ENCODE data around the gene PSMG3. TPM values are rescaled to one million over a fixed set of nuclear protein-coding genes. Genes with fewer than 3 reads are reported as not detected.

Gene PSMG3
- total and polyA plus RNA-seq, 2 experiments from 2014 or later: 28.3 to 84.8 TPM

GRCh38 chr7:1533255-1533546 lies 36.6 kb downstream of the PSMG3 start (continued):
- TF ChIP-seq, protein P1, sequence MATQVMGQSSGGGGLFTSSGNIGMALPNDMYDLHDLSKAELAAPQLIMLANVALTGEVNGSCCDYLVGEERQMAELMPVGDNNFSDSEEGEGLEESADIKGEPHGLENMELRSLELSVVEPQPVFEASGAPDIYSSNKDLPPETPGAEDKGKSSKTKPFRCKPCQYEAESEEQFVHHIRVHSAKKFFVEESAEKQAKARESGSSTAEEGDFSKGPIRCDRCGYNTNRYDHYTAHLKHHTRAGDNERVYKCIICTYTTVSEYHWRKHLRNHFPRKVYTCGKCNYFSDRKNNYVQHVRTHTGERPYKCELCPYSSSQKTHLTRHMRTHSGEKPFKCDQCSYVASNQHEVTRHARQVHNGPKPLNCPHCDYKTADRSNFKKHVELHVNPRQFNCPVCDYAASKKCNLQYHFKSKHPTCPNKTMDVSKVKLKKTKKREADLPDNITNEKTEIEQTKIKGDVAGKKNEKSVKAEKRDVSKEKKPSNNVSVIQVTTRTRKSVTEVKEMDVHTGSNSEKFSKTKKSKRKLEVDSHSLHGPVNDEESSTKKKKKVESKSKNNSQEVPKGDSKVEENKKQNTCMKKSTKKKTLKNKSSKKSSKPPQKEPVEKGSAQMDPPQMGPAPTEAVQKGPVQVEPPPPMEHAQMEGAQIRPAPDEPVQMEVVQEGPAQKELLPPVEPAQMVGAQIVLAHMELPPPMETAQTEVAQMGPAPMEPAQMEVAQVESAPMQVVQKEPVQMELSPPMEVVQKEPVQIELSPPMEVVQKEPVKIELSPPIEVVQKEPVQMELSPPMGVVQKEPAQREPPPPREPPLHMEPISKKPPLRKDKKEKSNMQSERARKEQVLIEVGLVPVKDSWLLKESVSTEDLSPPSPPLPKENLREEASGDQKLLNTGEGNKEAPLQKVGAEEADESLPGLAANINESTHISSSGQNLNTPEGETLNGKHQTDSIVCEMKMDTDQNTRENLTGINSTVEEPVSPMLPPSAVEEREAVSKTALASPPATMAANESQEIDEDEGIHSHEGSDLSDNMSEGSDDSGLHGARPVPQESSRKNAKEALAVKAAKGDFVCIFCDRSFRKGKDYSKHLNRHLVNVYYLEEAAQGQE (IDR thresholded peaks at IDR 0.05; ENCODE audit: unreplicated experiment): no peak
- no peak for TF ChIP-seq ZNF331 (CRISPR knock-in tag; IDR thresholded peaks at IDR 0.05; ENCODE audit: low read depth)
- TF ChIP-seq NANOG (IDR thresholded peaks at IDR 0.05; ENCODE audit: borderline replicate concordance): no peak
- no peak for TF ChIP-seq EZH2phosphoT487 (IDR thresholded peaks at IDR 0.05; ENCODE audit: unreplicated experiment)
- no peak for TF ChIP-seq CREB1 (CRISPR knock-in tag; IDR thresholded peaks at IDR 0.05; ENCODE audit: low read depth)
- no peak for TF ChIP-seq POLR2AphosphoS5 (IDR thresholded peaks at IDR 0.05; ENCODE audit: low read depth)

DNA sequence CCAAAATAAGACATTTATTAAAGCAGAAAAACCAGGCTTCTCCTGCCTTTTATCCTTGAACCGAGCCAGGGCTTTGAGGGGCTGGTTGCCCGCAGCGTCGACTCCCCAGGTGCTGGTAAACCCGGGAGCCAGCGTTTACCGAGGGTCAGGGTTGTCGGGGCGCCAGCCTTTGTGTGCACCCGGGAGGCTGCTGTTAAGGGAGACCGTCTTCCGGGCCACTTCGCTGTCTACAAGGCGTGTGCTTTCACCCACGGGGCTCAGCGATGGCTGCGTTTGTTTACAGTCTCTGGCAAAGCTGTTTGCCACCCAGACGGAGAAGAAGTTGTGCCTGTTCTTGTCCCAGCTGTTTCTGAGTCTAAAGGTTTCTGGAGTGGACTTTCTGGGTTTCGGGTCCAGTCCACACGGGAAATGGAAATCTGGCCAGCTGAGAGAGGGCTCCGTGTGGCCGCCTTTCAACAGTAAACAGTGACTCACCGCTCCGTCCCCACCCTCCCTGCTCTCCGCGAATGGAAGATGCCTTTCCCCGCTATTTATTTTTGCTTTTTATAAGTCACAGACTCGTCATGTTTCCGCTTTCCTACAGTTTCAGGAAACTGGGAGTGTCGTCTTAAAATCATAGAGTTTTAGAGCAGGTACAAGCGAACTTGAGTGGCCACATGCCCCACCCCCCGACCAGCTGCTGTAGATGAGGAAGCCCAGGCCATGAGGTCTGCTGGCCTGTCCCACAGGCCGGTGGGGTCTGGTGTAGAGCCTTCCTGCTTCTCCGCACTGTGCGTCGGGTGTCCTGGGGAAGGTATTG lies 37.2 kb downstream of the PSMG3 start:
- Histone ChIP-seq H3K4me3 (peak overlapping the region; percentile 55; the same call in 1 of the 2 replicates), H2AFZ (no peak overlapping the region), H4K20me1 (replicated peaks; ENCODE audit: insufficient read depth) (no peaks in the 10 kb centered on the region; the same call in 1 of the 2 replicates), H3K27me3 (ENCODE audit: insufficient read depth) (no peaks in the 10 kb centered on the region), H3K36me3 (ENCODE audit: insufficient read depth) (no peaks in the 10 kb centered on the region), H3F3A (replicated peaks; ENCODE audit: low read depth) (0 out of 2 replicates have a peak, but pooled peaks cover 11% of the 10 kb centered on the region), H3K27ac (ENCODE audit: low read depth) (peak overlapping the region; percentile 50), H3K4me1 (ENCODE audit: insufficient read depth) (peaks cover 20% of the 10 kb centered on the region), H3K79me2 (replicated peaks; ENCODE audit: insufficient read depth) (peaks cover 63% of the 10 kb centered on the region), H3K9me2 (ENCODE audit: insufficient read depth) (no peaks in the 10 kb centered on the region), H3K4me2 (peak overlapping the region; percentile 78; the same call in 1 of the 2 replicates)
- Mint-ChIP-seq H3K27me3 (ENCODE audit: insufficient read depth, low read depth, poor library complexity) (peaks cover 29% of the 10 kb centered on the region), H3K27ac (0 out of 2 replicates have a peak overlapping the region, but pooled peaks have one; percentile 48), H3K4me3 (peak overlapping the region; percentile 84), H3K4me1 (peaks cover 36% of the 10 kb centered on the region), H3K9me3 (no peaks in the 10 kb centered on the region), H3K36me3 (ENCODE audit: low read depth) (peaks cover 3% of the 10 kb centered on the region; the same call in 1 of the 3 replicates)
- no peak for DNase-seq (ENCODE audit: low spot score)
- TF ChIP-seq ZNF331 (CRISPR knock-in tag; IDR thresholded peaks at IDR 0.05; ENCODE audit: low read depth) (no peak), EZH2 (IDR thresholded peaks at IDR 0.05; ENCODE audit: low read depth, unreplicated experiment) (no peak), CREB1 (CRISPR knock-in tag; IDR thresholded peaks at IDR 0.05; ENCODE audit: low read depth) (no peak)
- TF ChIP-seq, protein P2, sequence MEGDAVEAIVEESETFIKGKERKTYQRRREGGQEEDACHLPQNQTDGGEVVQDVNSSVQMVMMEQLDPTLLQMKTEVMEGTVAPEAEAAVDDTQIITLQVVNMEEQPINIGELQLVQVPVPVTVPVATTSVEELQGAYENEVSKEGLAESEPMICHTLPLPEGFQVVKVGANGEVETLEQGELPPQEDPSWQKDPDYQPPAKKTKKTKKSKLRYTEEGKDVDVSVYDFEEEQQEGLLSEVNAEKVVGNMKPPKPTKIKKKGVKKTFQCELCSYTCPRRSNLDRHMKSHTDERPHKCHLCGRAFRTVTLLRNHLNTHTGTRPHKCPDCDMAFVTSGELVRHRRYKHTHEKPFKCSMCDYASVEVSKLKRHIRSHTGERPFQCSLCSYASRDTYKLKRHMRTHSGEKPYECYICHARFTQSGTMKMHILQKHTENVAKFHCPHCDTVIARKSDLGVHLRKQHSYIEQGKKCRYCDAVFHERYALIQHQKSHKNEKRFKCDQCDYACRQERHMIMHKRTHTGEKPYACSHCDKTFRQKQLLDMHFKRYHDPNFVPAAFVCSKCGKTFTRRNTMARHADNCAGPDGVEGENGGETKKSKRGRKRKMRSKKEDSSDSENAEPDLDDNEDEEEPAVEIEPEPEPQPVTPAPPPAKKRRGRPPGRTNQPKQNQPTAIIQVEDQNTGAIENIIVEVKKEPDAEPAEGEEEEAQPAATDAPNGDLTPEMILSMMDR (conservative IDR thresholded peaks at IDR 0.05; ENCODE audit: low read depth in 2 of 2): no peak
- ATAC-seq: no peak; the same call in 2 of the 3 replicates
